Keratinocyte (primary cell): ENCODE results near the gene RPH3AL. TPM values are rescaled to one million over a fixed set of nuclear protein-coding genes. Genes with fewer than 3 reads are reported as not detected.

ENCODE experiments used
- DNase-seq: peaks from one replicate; pipeline ENCODE4 v3.0.0-alpha.2; 2011; ENCODE audit warnings: low read depth, missing footprints, low spot score
- FAIRE-seq: peaks from 2 replicates; lab custom pipeline; 2011; peaks lifted over from hg19 to GRCh38; lab: Jason Lieb, UNC
- H2AFZ ChIP-seq: 2 replicates; pipeline ENCODE4 v1.6.0; 2012; ENCODE audit warnings: low read length, control low read depth, inconsistent platforms; ENCODE audit not compliant: control insufficient read depth
- H3K27ac ChIP-seq: 2 replicates; pipeline ENCODE4 v1.5.1; 2011; ENCODE audit warnings: low read length; ENCODE audit not compliant: control insufficient read depth, insufficient read depth
- H3K27me3 ChIP-seq: 3 replicates; pipeline ENCODE4 v1.6.0; 2011; ENCODE audit warnings: low read length; ENCODE audit not compliant: control insufficient read depth, insufficient read depth; ENCODE audit errors: extremely low read depth
- H3K36me3 ChIP-seq, 2 experiments: 2 replicates in 1 of 2; 3 replicates in 1 of 2; pipeline ENCODE4 v1.5.1; 2011; ENCODE audit warnings: low read length in 2 of 2, mild to moderate bottlenecking in 1 of 2; ENCODE audit not compliant: control insufficient read depth in 2 of 2, insufficient read depth in 2 of 2; ENCODE audit errors: extremely low read depth in 1 of 2
- H3K4me1 ChIP-seq: 3 replicates; pipeline ENCODE4 v1.5.1; 2011; ENCODE audit warnings: low read length; ENCODE audit not compliant: control insufficient read depth, insufficient read depth; ENCODE audit errors: extremely low read depth
- H3K4me2 ChIP-seq: 3 replicates; pipeline ENCODE4 v1.6.0; 2011; ENCODE audit warnings: low read depth, low read length; ENCODE audit not compliant: control insufficient read depth, insufficient read depth; ENCODE audit errors: extremely low read depth
- H3K4me3 ChIP-seq, 3 experiments: fragments of 200-600 bp in 1 of 3; sonication (generic) in 1 of 3; 2 replicates in 2 of 3; 3 replicates in 1 of 3; pipeline ENCODE4 v1.5.1; 2011 to 2016; ENCODE audit warnings: low read length in 3 of 3, mild to moderate bottlenecking in 3 of 3, control low read depth in 2 of 3, inconsistent platforms in 1 of 3, low read depth in 1 of 3, mixed read lengths in 1 of 3, mixed run types in 1 of 3, moderate library complexity in 1 of 3; ENCODE audit not compliant: control insufficient read depth in 2 of 3, insufficient read depth in 2 of 3; ENCODE audit errors: extremely low read depth in 1 of 3
- H3K79me2 ChIP-seq: 2 replicates; pipeline ENCODE4 v1.6.0; 2012; ENCODE audit warnings: low read length; ENCODE audit not compliant: control insufficient read depth, insufficient read depth
- H3K9ac ChIP-seq: 3 replicates; pipeline ENCODE4 v1.6.0; 2011; ENCODE audit warnings: low read length; ENCODE audit not compliant: control insufficient read depth, insufficient read depth; ENCODE audit errors: extremely low read depth
- H3K9me1 ChIP-seq: 3 replicates; pipeline ENCODE4 v1.6.0; 2011; ENCODE audit warnings: low read length; ENCODE audit not compliant: control insufficient read depth, insufficient read depth; ENCODE audit errors: extremely low read depth
- H3K9me3 ChIP-seq: 2 replicates; pipeline ENCODE4 v1.5.1; 2012; ENCODE audit warnings: low read depth, low read length; ENCODE audit not compliant: control insufficient read depth
- H4K20me1 ChIP-seq: 3 replicates; pipeline ENCODE4 v1.6.0; 2011; ENCODE audit warnings: low read length; ENCODE audit not compliant: control insufficient read depth, insufficient read depth; ENCODE audit errors: extremely low read depth
- EZH2 ChIP-seq: IDR thresholded peaks from one replicate; pipeline ENCODE4 v1.6.1; 2012; ENCODE audit warnings: inconsistent platforms, mild to moderate bottlenecking, low read length, moderate library complexity
- dilution Hi-C: fragments of 300-500 bp; cut with MboI; formaldehyde crosslinking; loops from one replicate; pipeline ENCODE4 v1.7.0; 2020; ENCODE audit warnings: low sequenced_read_pairs; ENCODE audit not compliant: extremely low pct_ligation_motif_present
- polyA plus RNA-seq, 5 experiments: library from polyadenylated mRNA; depleted of rRNA in 3 of 5; stranded (reverse) in 3 of 5; stranded (forward) in 1 of 5; unstranded in 1 of 5; fragments of >200 nt; gene quantifications; 1 replicate in 1 of 5; 2 replicates in 3 of 5; 3 replicates in 1 of 5; pipeline versions ENCODE4 v1.2.1 to v1.2.3, GENCODE V29; 2011 to 2012; ENCODE audit warnings: missing spikeins in 2 of 5, low read depth in 1 of 5, low replicate concordance in 1 of 5
- TF ChIP-seq, protein P1 (sequence below), 3 experiments: IDR thresholded peaks in 1 of 3; conservative IDR thresholded peaks in 1 of 3; optimal IDR thresholded peaks in 1 of 3; 2 replicates in 2 of 3; 3 replicates in 1 of 3; pipeline versions ENCODE3 to v1.5.1; 2011; ENCODE audit warnings: low read length in 3 of 3, mild to moderate bottlenecking in 3 of 3, moderate library complexity in 2 of 3, control low read depth in 1 of 3, inconsistent platforms in 1 of 3; ENCODE audit not compliant: insufficient read depth in 2 of 3; ENCODE audit errors: extremely low read depth in 1 of 3

Gene RPH3AL
- polyA plus RNA-seq, 1 donor (not counting 4 experiments of a cell fraction or from before 2014, with no cell fraction given): 0.31 TPM

DNA sequence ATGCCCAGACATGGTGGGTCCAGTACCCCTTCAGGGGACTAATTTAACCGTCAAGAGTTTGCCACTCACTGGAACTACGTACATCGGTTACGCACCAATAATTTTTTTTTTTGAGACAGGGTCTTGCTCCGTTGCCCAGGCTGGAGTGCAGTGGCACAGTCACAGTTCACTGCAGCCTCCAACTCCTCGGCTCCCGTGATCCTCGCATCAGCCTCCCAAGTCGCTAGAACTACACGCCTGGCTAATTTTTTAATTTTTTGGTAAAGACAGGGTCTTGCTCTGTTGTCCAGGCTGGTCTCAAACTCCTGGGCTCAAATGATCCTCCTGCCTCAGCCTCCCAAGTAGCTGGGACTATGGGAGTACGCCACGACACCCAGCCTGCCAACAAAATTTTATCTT, 15.6 kb downstream of the RPH3AL start:
- Histone ChIP-seq H2AFZ (no peak overlapping the region), H3K9ac (no peak overlapping the region), H3K27ac (no peak overlapping the region), H3K27me3 (peaks cover 26% of the 10 kb centered on the region), H3K4me2 (no peak overlapping the region), H3K79me2 (no peaks in the 10 kb centered on the region), H4K20me1 (no peaks in the 10 kb centered on the region), H3K4me3 (no peak overlapping the region), H3K9me1 (no peaks in the 10 kb centered on the region), H3K36me3 (no peaks in the 10 kb centered on the region), H3K9me3 (no peaks in the 10 kb centered on the region), H3K4me1 (peaks cover 23% of the 10 kb centered on the region)
- dilution Hi-C loops: no loop called here
- no peak for TF ChIP-seq EZH2
- FAIRE-seq (no peak), DNase-seq (no peak)

DNA sequence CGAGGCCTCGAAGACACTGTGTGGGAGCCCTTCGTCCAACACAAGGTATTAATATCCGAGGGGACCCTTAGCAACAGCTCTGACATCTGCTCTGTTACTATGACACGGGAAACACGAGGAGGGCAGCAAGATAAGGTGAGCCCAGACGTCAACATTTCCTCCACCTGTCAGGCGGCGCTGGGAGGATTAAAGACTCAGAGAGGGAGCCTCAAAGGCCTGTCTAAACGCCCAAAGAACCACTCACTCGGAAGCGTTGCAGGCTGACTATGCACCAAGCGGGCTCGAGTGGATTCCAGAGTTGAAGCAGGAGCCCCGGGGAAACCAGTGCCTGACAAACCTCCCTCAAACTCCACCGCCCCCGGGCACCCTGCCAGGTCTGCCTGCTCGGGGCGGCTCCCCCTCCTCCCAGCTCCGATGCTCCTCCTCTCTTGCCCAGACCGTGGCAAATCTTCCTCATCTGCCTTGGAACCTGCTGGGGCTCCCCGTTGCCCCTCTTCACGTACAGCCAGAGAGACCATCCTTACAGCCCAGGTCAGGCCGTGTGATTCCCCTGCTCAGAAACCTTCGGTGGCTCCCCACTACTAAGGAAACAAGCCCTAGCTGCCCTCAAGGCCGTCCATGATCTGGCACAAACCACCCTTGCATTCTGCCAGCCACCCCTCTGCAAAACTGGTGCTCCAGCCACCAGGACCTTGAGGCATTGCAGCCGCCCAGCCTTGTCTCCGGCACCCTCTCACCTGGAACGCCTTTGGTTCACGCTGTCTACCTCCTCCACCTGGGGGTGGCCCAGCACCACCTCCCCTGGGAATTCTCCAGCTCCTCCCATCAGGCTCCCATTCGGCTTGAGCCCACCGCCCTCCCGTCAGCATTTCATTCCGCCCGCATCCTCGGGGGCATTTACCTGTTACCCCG, 16.2 kb downstream of the RPH3AL start:
- H2AFZ ChIP-seq: no peak overlapping the region
- no peaks in the 10 kb centered on the region for H3K9me3 ChIP-seq
- dilution Hi-C loops: no loop called here
- H3K9ac ChIP-seq: no peak overlapping the region
- H4K20me1 ChIP-seq: no peaks in the 10 kb centered on the region
- no peak overlapping the region for H3K27ac ChIP-seq
- peaks cover 29% of the 10 kb centered on the region for H3K4me1 ChIP-seq
- H3K79me2 ChIP-seq: no peaks in the 10 kb centered on the region
- no peak overlapping the region for H3K4me3 ChIP-seq
- no peaks in the 10 kb centered on the region for H3K36me3 ChIP-seq
- TF ChIP-seq EZH2: no peak
- TF ChIP-seq, protein P1, sequence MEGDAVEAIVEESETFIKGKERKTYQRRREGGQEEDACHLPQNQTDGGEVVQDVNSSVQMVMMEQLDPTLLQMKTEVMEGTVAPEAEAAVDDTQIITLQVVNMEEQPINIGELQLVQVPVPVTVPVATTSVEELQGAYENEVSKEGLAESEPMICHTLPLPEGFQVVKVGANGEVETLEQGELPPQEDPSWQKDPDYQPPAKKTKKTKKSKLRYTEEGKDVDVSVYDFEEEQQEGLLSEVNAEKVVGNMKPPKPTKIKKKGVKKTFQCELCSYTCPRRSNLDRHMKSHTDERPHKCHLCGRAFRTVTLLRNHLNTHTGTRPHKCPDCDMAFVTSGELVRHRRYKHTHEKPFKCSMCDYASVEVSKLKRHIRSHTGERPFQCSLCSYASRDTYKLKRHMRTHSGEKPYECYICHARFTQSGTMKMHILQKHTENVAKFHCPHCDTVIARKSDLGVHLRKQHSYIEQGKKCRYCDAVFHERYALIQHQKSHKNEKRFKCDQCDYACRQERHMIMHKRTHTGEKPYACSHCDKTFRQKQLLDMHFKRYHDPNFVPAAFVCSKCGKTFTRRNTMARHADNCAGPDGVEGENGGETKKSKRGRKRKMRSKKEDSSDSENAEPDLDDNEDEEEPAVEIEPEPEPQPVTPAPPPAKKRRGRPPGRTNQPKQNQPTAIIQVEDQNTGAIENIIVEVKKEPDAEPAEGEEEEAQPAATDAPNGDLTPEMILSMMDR (optimal IDR thresholded peaks at IDR 0.05 in 1 of 3, IDR thresholded peaks at IDR 0.05 in 1 of 3, conservative IDR thresholded peaks at IDR 0.05 in 1 of 3; ENCODE audit: extremely low read depth in 1 of 3, insufficient read depth in 2 of 3, low read length in 3 of 3): no peak
- FAIRE-seq (no peak), DNase-seq (no peak)
- peaks cover 30% of the 10 kb centered on the region for H3K27me3 ChIP-seq
- H3K4me2 ChIP-seq: peak overlapping the region; percentile 37
- no peaks in the 10 kb centered on the region for H3K9me1 ChIP-seq
